Measurements from ENCODE around the gene ERN1.

- TF ChIP-seq CTCF (IDR thresholded peaks at IDR 0.05; ENCODE audit: borderline replicate concordance, extremely low read depth, low read length, poor library complexity, severe bottlenecking) (no peak), EZH2 (IDR thresholded peaks at IDR 0.05; ENCODE audit: borderline replicate concordance, low read depth, low read length, severe bottlenecking) (no peak)
Measured at GRCh38 chr17:64134216-64134970, 4.4 kb upstream of the ERN1 start.

All from DND-41 (cell line).